ENCODE data around the gene BORCS6.

BORCS6 gene

DNA sequence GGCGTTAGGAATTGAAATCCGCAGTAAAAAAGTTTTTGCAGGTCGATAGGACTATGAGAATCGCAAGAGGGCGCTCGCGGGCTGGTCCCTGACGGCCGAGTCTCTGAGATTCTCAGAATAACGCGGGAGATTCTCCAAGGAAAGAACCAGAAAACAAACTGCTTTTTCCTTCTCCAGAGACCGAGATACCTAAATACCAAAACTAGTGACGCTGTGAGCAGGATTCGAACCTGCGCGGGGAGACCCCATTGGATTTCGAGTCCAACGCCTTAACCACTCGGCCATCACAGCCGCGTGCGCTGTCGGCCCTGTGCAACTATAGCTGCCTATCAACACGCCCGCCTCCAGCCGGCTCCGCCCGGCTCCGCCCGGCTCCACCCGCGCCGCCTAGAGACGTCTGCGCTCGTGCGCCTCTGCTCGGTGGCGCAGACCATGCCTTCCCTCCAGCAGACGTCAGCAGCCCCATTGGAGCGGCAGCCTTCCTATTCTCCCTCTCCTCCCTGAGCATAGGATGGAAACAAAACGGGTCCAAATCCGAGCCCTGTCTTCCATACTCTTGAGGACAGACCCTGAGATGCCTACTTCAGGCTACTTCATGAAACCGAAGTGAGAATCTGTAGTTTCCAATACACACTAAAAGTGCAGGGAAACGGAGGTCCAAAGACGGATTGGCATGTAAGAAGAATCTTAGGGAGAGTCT is 51.2 kb downstream of the BORCS6 start:
- H3K4me1 ChIP-seq (ENCODE audit: control insufficient read depth, insufficient read depth, low read length, unreplicated experiment) = peaks cover 8% of the 10 kb centered on the region
- peaks cover 25% of the 10 kb centered on the region; the same call in 1 of the 2 replicates for H3K36me3 ChIP-seq (ENCODE audit: insufficient read depth, low read length)
- H3K79me2 ChIP-seq (ENCODE audit: control insufficient read depth, insufficient read depth, low read length, unreplicated experiment) = no peaks in the 10 kb centered on the region
- peak overlapping the region; percentile 84 for H3K27ac ChIP-seq (ENCODE audit: low read depth, low read length)
- H3K4me3 ChIP-seq (ENCODE audit: low read depth, low read length) = peak overlapping the region; percentile 53
- no peaks in the 10 kb centered on the region for H3K27me3 ChIP-seq (ENCODE audit: insufficient read depth, low read length)
- H2AFZ ChIP-seq (ENCODE audit: low read length, unreplicated experiment) = no peak overlapping the region

DNA sequence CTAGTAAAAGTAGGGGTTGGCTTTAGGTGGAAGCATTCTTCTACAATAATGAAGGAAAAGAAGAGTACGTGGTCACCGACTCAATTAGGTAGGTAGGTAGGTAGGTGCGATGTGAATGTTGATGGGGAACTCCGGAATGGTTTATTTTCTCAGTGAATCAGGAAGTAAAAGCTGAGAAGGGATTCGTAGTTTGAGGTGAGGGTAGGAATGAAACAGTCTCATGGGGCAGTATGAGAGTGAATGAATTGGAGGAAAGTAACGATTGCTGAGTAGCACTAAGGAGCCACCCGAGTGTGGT is 51.7 kb downstream of the BORCS6 start:
- H3K27me3 ChIP-seq (ENCODE audit: insufficient read depth, low read length) = no peaks in the 10 kb centered on the region
- H3K4me1 ChIP-seq (ENCODE audit: control insufficient read depth, insufficient read depth, low read length, unreplicated experiment) = peaks cover 8% of the 10 kb centered on the region
- H3K27ac ChIP-seq (ENCODE audit: low read depth, low read length) = peak overlapping the region; percentile 84; the same call in 1 of the 2 replicates
- no peak overlapping the region for H2AFZ ChIP-seq (ENCODE audit: low read length, unreplicated experiment)
- H3K79me2 ChIP-seq (ENCODE audit: control insufficient read depth, insufficient read depth, low read length, unreplicated experiment) = no peaks in the 10 kb centered on the region
- peak overlapping the region; percentile 45 for H3K4me3 ChIP-seq (ENCODE audit: low read depth, low read length)
- peaks cover 25% of the 10 kb centered on the region; the same call in 1 of the 2 replicates for H3K36me3 ChIP-seq (ENCODE audit: insufficient read depth, low read length)

Data from ACC112 (cell line).